GM12878 (cell line): Measurements from ENCODE around the gene VEPH1. TPM values are rescaled to one million over a fixed set of nuclear protein-coding genes. Genes with fewer than 3 reads are reported as not detected.

Experiments used
- ATAC-seq: fragments of 200-7000 bp; cut with Tn5 transposase; 3 replicates; pipeline ENCODE4 v1.9.1; 2020; ENCODE audit warnings: mild to moderate bottlenecking, moderate library complexity
- BruUV-seq: library from RNA; stranded (reverse); fragments of 400-500 nt; replicated peaks from 2 replicates; lab custom pipeline; 2021; lab: Mats Ljungman, UMichigan
- CTCF ChIA-PET: fragments of 300-600 bp; sonication (Branson Sonifier 250); formaldehyde crosslinking; extraction: SDS; loops from one replicate; lab custom pipeline; 2021; ENCODE audit warnings: inconsistent platforms; lab: Yijun Ruan, JAX
- POLR2A ChIA-PET: fragments of 350-600 bp; formaldehyde crosslinking; extraction: SDS; loops from one replicate; lab custom pipeline; 2021; ENCODE audit warnings: inconsistent platforms; lab: Charles Lee
- RAD21 ChIA-PET: fragments of 300-600 bp; sonication (Branson Sonifier 250); formaldehyde crosslinking; loops from one replicate; lab custom pipeline; 2023; ENCODE audit warnings: antibody characterized with exemption; ENCODE audit not compliant: unreplicated experiment; lab: Charles Lee
- SMC1A ChIA-PET: fragments of 300-600 bp; sonication (Branson Sonifier 250); formaldehyde crosslinking; loops from one replicate; lab custom pipeline; 2023; ENCODE audit not compliant: unreplicated experiment, uncharacterized antibody; lab: Charles Lee
- DNase-seq: peaks from one replicate; pipeline ENCODE4 v3.0.0-alpha.2; 2011; ENCODE audit warnings: low read depth, low spot score
- FAIRE-seq: peaks from 3 replicates; lab custom pipeline; 2011; peaks lifted over from hg19 to GRCh38; lab: Jason Lieb, UNC
- H2AFZ ChIP-seq: 2 replicates; pipeline ENCODE4 v1.6.0; 2011; ENCODE audit warnings: low read depth, low read length, control low read depth; ENCODE audit not compliant: control insufficient read depth
- H3K27ac ChIP-seq: 2 replicates; pipeline ENCODE4 v1.5.1; 2011; ENCODE audit warnings: control low read depth; ENCODE audit not compliant: control insufficient read depth, insufficient read depth
- H3K27me3 ChIP-seq, 2 experiments: replicated peaks in 1 of 2; 2 replicates each; pipeline versions ENCODE4 v1.6.0 to v1.6.1; 2011; ENCODE audit warnings: low read length in 1 of 2; ENCODE audit not compliant: control insufficient read depth in 2 of 2, insufficient read depth in 2 of 2
- H3K36me3 ChIP-seq, 2 experiments: 2 replicates each; pipeline ENCODE4 v1.5.1; 2011; ENCODE audit warnings: low read length in 1 of 2; ENCODE audit not compliant: control insufficient read depth in 2 of 2, insufficient read depth in 2 of 2
- H3K4me1 ChIP-seq: 2 replicates; pipeline ENCODE4 v1.6.1; 2011; ENCODE audit warnings: mild to moderate bottlenecking, low read length, moderate library complexity, mixed read lengths; ENCODE audit not compliant: control insufficient read depth, insufficient read depth
- H3K4me2 ChIP-seq: 2 replicates; pipeline ENCODE4 v1.6.0; 2011; ENCODE audit warnings: control low read depth; ENCODE audit not compliant: control insufficient read depth, insufficient read depth
- H3K4me3 ChIP-seq: fragments of 200-600 bp; sonication (generic); 2 replicates; pipeline ENCODE4 v1.5.1; 2016
- H3K79me2 ChIP-seq: 2 replicates; pipeline ENCODE4 v1.6.0; 2011; ENCODE audit warnings: low read length; ENCODE audit not compliant: control insufficient read depth, insufficient read depth
- H3K9ac ChIP-seq: 2 replicates; pipeline ENCODE4 v1.8.0; 2011; ENCODE audit warnings: low read length, control low read depth, mixed read lengths; ENCODE audit not compliant: control insufficient read depth, insufficient read depth
- H3K9me3 ChIP-seq: replicated peaks from 3 replicates; pipeline ENCODE4 v1.5.1; 2011; ENCODE audit warnings: mild to moderate bottlenecking, low read length; ENCODE audit not compliant: control insufficient read depth, insufficient read depth
- H4K20me1 ChIP-seq: 2 replicates; pipeline ENCODE4 v1.6.0; 2011; ENCODE audit not compliant: control insufficient read depth, insufficient read depth
- KDM1A ChIP-seq: fragments of 200-600 bp; sonication (generic); IDR thresholded peaks from 2 replicates; pipeline ENCODE4 v1.6.1; 2016; ENCODE audit warnings: borderline replicate concordance
- KLF5 ChIP-seq: fragments of 450-650 bp; IDR thresholded peaks from 2 replicates; pipeline ENCODE4 v1.6.1; 2014; ENCODE audit warnings: mild to moderate bottlenecking; ENCODE audit not compliant: partially characterized antibody
- RAD51 ChIP-seq: fragments of 450-650 bp; IDR thresholded peaks from 2 replicates; pipeline ENCODE4 v1.6.1; 2016; ENCODE audit warnings: moderate library complexity, mild to moderate bottlenecking, inconsistent platforms
- SMC3 ChIP-seq: IDR thresholded peaks from 2 replicates; pipeline ENCODE4 v1.6.1; 2011; ENCODE audit warnings: low read length, improper control_type of control experiment, borderline replicate concordance
- STAT1 ChIP-seq: fragments of 450-650 bp; conservative IDR thresholded peaks from 2 replicates; pipeline ENCODE4 v1.6.1; 2014; ENCODE audit warnings: antibody characterized with exemption, mild to moderate bottlenecking
- ZBED1 ChIP-seq: IDR thresholded peaks from 2 replicates; pipeline ENCODE4 v1.6.1; 2016; ENCODE audit warnings: borderline replicate concordance
- ZBTB33 ChIP-seq: fragments of 450-650 bp; IDR thresholded peaks from 2 replicates; pipeline ENCODE4 v1.6.1; 2017; ENCODE audit warnings: mild to moderate bottlenecking
- WGBS: methylation state at CpG from one replicate; pipeline ENCODE4 v1.1.6; 2016; ENCODE audit warnings: low lambda C conversion rate; ENCODE audit not compliant: insufficient replicate concordance, insufficient coverage; ENCODE audit errors: missing lambda C conversion rate; 5-methylcytosine and 5-hydroxymethylcytosine counted together
- in situ Hi-C: fragments of 300-500 bp; cut with MboI; formaldehyde crosslinking; loops from 9 replicates; pipeline ENCODE4 v1.14.3; 2018; ENCODE audit warnings: mixed read lengths
- intact Hi-C: fragments of 100-400 bp; cut with micrococcal nuclease; formaldehyde crosslinking; loops from one replicate; pipeline ENCODE4 v1.14.2; 2022; ENCODE audit not compliant: unreplicated experiment
- polyA plus RNA-seq, 11 experiments: library from polyadenylated mRNA; depleted of rRNA in 4 of 11; unstranded in 6 of 11; stranded (reverse) in 5 of 11; fragments of >200 nt; fragmentation: Nextera tagmentation in 4 of 11; fragmentation: Illumina TruSeq in 1 of 11; extraction: Ambion mirVana in 4 of 11; extraction: Trizol in 1 of 11; gene quantifications; 1 replicate in 1 of 11; 2 replicates in 10 of 11; pipeline versions ENCODE4 v1.2.1 to v1.2.3, GENCODE V29; 2011 to 2016; ENCODE audit warnings: inconsistent platforms in 2 of 11, missing spikeins in 2 of 11, low read depth in 1 of 11
- total RNA-seq, 4 experiments: library from RNA; depleted of rRNA in 3 of 4; stranded (reverse); fragments of >200 nt in 3 of 4; fragmentation: Illumina TruSeq in 1 of 4; extraction: Trizol in 1 of 4; gene quantifications; 2 replicates each; pipeline versions ENCODE4 v1.2.1 to v1.2.3, GENCODE V29; 2013 to 2021

VEPH1 gene
- total and polyA plus RNA-seq, 10 of the 15 experiments (the other 5 are each of a cell fraction or from before 2014, with no cell fraction given) = 0.04 to 0.26 (median 0.17) TPM; not detected in 7

GRCh38 chr3:157406394-157406793, 96.8 kb downstream of the VEPH1 start:
- ChIA-PET POLR2A (no interaction called here), SMC1A (interaction anchor here (0.6 kb wide), 1 partner anchor 245 kb away, joined by 3 read pairs; no protein-coding TSS in a partner anchor), RAD21 (no interaction called here), CTCF (no interaction called here)
- H3K9ac ChIP-seq = no peak overlapping the region
- intact Hi-C loops (no loop called here), in situ Hi-C loops (no loop called here)
- no peak overlapping the region for H2AFZ ChIP-seq
- FAIRE-seq (no peak), ATAC-seq (no peak), DNase-seq (no peak)
- no peaks in the 10 kb centered on the region for H4K20me1 ChIP-seq
- H3K4me3 ChIP-seq = no peak overlapping the region
- no peaks in the 10 kb centered on the region for H3K4me1 ChIP-seq
- H3K27me3 ChIP-seq = no peaks in the 10 kb centered on the region
- 18% methylated on average over 5 of the region's 5 CpGs for WGBS
- no peak overlapping the region for H3K27ac ChIP-seq
- H3K4me2 ChIP-seq = no peak overlapping the region
- no peaks in the 10 kb centered on the region for H3K9me3 ChIP-seq
- no TSS peak for BruUV-seq
- H3K36me3 ChIP-seq = no peaks in the 10 kb centered on the region
- no peaks in the 10 kb centered on the region for H3K79me2 ChIP-seq
- TF ChIP-seq ZBTB33 = no peak
- TF ChIP-seq SMC3 = no peak
- TF ChIP-seq RAD51 = no peak
- no peak for TF ChIP-seq KLF5

- Histone ChIP-seq H3K27ac (no peak overlapping the region), H3K36me3 (no peaks in the 10 kb centered on the region), H3K4me1 (no peaks in the 10 kb centered on the region), H3K9ac (no peak overlapping the region), H4K20me1 (no peaks in the 10 kb centered on the region), H3K27me3 (no peaks in the 10 kb centered on the region), H2AFZ (no peak overlapping the region), H3K4me3 (no peak overlapping the region), H3K9me3 (no peaks in the 10 kb centered on the region), H3K4me2 (no peak overlapping the region), H3K79me2 (no peaks in the 10 kb centered on the region)
- ATAC-seq (no peak), DNase-seq (no peak), FAIRE-seq (no peak)
- in situ Hi-C loops (no loop called here), intact Hi-C loops (no loop called here)
- TF ChIP-seq KDM1A (no peak), STAT1 (no peak), ZBED1 (no peak)
- ChIA-PET SMC1A (no interaction called here), POLR2A (no interaction called here), RAD21 (no interaction called here), CTCF (no interaction called here)
- BruUV-seq = no TSS peak
- 42% methylated on average over 2 of the region's 2 CpGs for WGBS
These were observed 97.8 kb downstream of the VEPH1 start for GRCh38 chr3:157405457-157405856.
